Measurements from ENCODE around the gene ZNF570. TPM values are rescaled to one million over a fixed set of nuclear protein-coding genes. Genes with fewer than 3 reads are reported as not detected.

The ZNF570 gene
- polyA plus RNA-seq, 1 donor = 5.6 TPM

Other genes starting within 250 kb of the ZNF570 start
- gene ZNF527, start 98.3 kb upstream of the ZNF570 start, polyA plus RNA-seq = 6.9 TPM
- 5.0 TPM for gene ZNF569, start 1.9 kb upstream of the ZNF570 start, polyA plus RNA-seq
- 15.3 TPM for gene ZNF793, start 37.6 kb downstream of the ZNF570 start, polyA plus RNA-seq
- gene ZNF571, start 125.4 kb downstream of the ZNF570 start, polyA plus RNA-seq = 6.9 TPM
- 5.2 TPM for gene ZNF540, start 125.5 kb downstream of the ZNF570 start, polyA plus RNA-seq
- 16.6 TPM for gene ZFP30, start 186.1 kb downstream of the ZNF570 start, polyA plus RNA-seq

All from large intestine (tissue), 1 donor.